H1 (cell line): ENCODE results near the gene RPTOR. TPM values are rescaled to one million over a fixed set of nuclear protein-coding genes. Genes with fewer than 3 reads are reported as not detected.

ENCODE experiments used
- CTCF ChIA-PET: fragments of 300-600 bp; sonication (Branson Sonifier 250); formaldehyde crosslinking; loops from one replicate; lab custom pipeline; 2021; ENCODE audit not compliant: partially characterized antibody; lab: Charles Lee
- POLR2A ChIA-PET: fragments of 300-600 bp; sonication (Branson Sonifier 250); formaldehyde crosslinking; loops from one replicate; lab custom pipeline; 2021; ENCODE audit warnings: inconsistent platforms; ENCODE audit not compliant: partially characterized antibody; lab: Charles Lee
- DNase-seq, 2 experiments: peaks; one replicate each; pipeline versions ENCODE4 v3.0.0 to v3.0.0-alpha.2; 2010 to 2022; ENCODE audit warnings: low spot score in 2 of 2, low read depth in 1 of 2, mixed read lengths in 1 of 2
- FAIRE-seq: peaks from 2 replicates; lab custom pipeline; 2011; peaks lifted over from hg19 to GRCh38; lab: Jason Lieb, UNC
- H2AFZ ChIP-seq: 2 replicates; pipeline ENCODE4 v1.8.1; 2012; ENCODE audit warnings: low read length, inconsistent platforms
- H2AK5ac ChIP-seq: 2 replicates; pipeline ENCODE4 v1.6.1; 2013; ENCODE audit warnings: low read depth, low read length
- H2BK120ac ChIP-seq: replicated peaks from 2 replicates; pipeline ENCODE3; 2013; ENCODE audit warnings: low read depth, low read length, inconsistent platforms
- H2BK12ac ChIP-seq: 2 replicates; pipeline ENCODE4 v1.6.1; 2013; ENCODE audit warnings: low read depth, low read length
- H2BK15ac ChIP-seq: 2 replicates; pipeline ENCODE4 v1.6.1; 2013; ENCODE audit warnings: low read length
- H2BK20ac ChIP-seq: 2 replicates; pipeline ENCODE4 v1.6.1; 2013; ENCODE audit warnings: low read length
- H2BK5ac ChIP-seq: 2 replicates; pipeline ENCODE4 v1.6.1; 2013; ENCODE audit warnings: low read depth, low read length
- H3K14ac ChIP-seq: 2 replicates; pipeline ENCODE4 v1.6.1; 2013; ENCODE audit warnings: inconsistent platforms; ENCODE audit not compliant: insufficient read length
- H3K18ac ChIP-seq: 2 replicates; pipeline ENCODE4 v1.6.1; 2013; ENCODE audit warnings: low read length; ENCODE audit errors: extremely low read depth
- H3K23ac ChIP-seq: 2 replicates; pipeline ENCODE4 v1.6.1; 2013; ENCODE audit warnings: inconsistent platforms; ENCODE audit not compliant: insufficient read length
- H3K23me2 ChIP-seq: 2 replicates; pipeline ENCODE4 v1.6.1; 2013; ENCODE audit warnings: low read depth, low read length
- H3K27ac ChIP-seq: 2 replicates; pipeline ENCODE4 v1.6.1; 2011; ENCODE audit warnings: low read depth, low read length, inconsistent platforms
- H3K27me3 ChIP-seq, 4 experiments: replicated peaks in 1 of 4; 1 replicate in 1 of 4; 2 replicates in 3 of 4; pipeline versions ENCODE4 v1.6.1 to v1.8.1; 2011 to 2013; ENCODE audit warnings: low read length in 3 of 4, mild to moderate bottlenecking in 3 of 4, inconsistent platforms in 2 of 4, mixed read lengths in 2 of 4, moderate library complexity in 1 of 4; ENCODE audit not compliant: control insufficient read depth in 3 of 4, insufficient read depth in 3 of 4; ENCODE audit errors: extremely low read depth in 1 of 4
- H3K36me3 ChIP-seq, 4 experiments: 2 replicates each; pipeline versions ENCODE4 v1.6.1 to v1.8.1; 2011 to 2013; ENCODE audit warnings: mild to moderate bottlenecking in 4 of 4, low read length in 3 of 4, moderate library complexity in 2 of 4, control low read depth in 1 of 4, inconsistent platforms in 1 of 4; ENCODE audit not compliant: insufficient read depth in 4 of 4, control insufficient read depth in 2 of 4
- H3K4ac ChIP-seq: replicated peaks from 2 replicates; pipeline ENCODE3; 2013; ENCODE audit warnings: low read length, low read depth, mixed read lengths, inconsistent platforms; ENCODE audit not compliant: insufficient read length
- H3K4me1 ChIP-seq, 4 experiments: replicated peaks in 1 of 4; 1 replicate in 1 of 4; 2 replicates in 3 of 4; pipeline versions ENCODE4 v1.6.1 to v1.8.1; 2011 to 2013; ENCODE audit warnings: low read length in 3 of 4, inconsistent platforms in 2 of 4, mixed read lengths in 1 of 4; ENCODE audit not compliant: insufficient read depth in 4 of 4, control insufficient read depth in 3 of 4
- H3K4me2 ChIP-seq, 2 experiments: 2 replicates each; pipeline versions ENCODE4 v1.6.1 to v1.8.1; 2011 to 2013; ENCODE audit warnings: low read depth in 2 of 2, low read length in 2 of 2, control low read depth in 1 of 2, inconsistent platforms in 1 of 2, mild to moderate bottlenecking in 1 of 2; ENCODE audit not compliant: insufficient read depth in 1 of 2
- H3K4me3 ChIP-seq, 4 experiments: fragments of 200-600, 300-600 bp in 1 of 4; sonication (generic), shearing (Covaris generic), sonication (Bioruptor Twin) in 1 of 4; 2 replicates each; pipeline versions ENCODE4 v1.5.1 to v1.8.1; 2011 to 2016; ENCODE audit warnings: low read length in 4 of 4, low read depth in 3 of 4, control low read depth in 2 of 4, inconsistent platforms in 2 of 4, mild to moderate bottlenecking in 2 of 4, mixed read lengths in 1 of 4, moderate library complexity in 1 of 4; ENCODE audit not compliant: insufficient read depth in 2 of 4; ENCODE audit errors: extremely low read depth in 1 of 4
- H3K56ac ChIP-seq: replicated peaks from 2 replicates; pipeline ENCODE3; 2013; ENCODE audit warnings: low read depth, mild to moderate bottlenecking, mixed read lengths, low read length, inconsistent platforms; ENCODE audit not compliant: insufficient read length
- H3K79me1 ChIP-seq: 2 replicates; pipeline ENCODE4 v1.6.1; 2013; ENCODE audit warnings: low read depth, low read length, control low read depth
- H3K79me2 ChIP-seq, 2 experiments: 2 replicates each; pipeline versions ENCODE4 v1.6.1 to v1.8.1; 2012 to 2013; ENCODE audit warnings: low read length in 2 of 2, mild to moderate bottlenecking in 2 of 2, inconsistent platforms in 1 of 2; ENCODE audit not compliant: insufficient read depth in 2 of 2, control insufficient read depth in 1 of 2
- H3K9ac ChIP-seq, 4 experiments: replicated peaks in 1 of 4; 1 replicate in 1 of 4; 2 replicates in 3 of 4; pipeline versions ENCODE4 v1.6.1 to v1.8.1; 2011 to 2013; ENCODE audit warnings: low read depth in 3 of 4, low read length in 3 of 4, control low read depth in 2 of 4, mild to moderate bottlenecking in 2 of 4, moderate library complexity in 2 of 4, inconsistent platforms in 1 of 4; ENCODE audit errors: extremely low read depth in 1 of 4
- H3K9me3 ChIP-seq, 2 experiments: 2 replicates each; pipeline versions ENCODE4 v1.6.1 to v1.8.1; 2012 to 2013; ENCODE audit warnings: mild to moderate bottlenecking in 2 of 2, moderate library complexity in 2 of 2, control low read depth in 1 of 2, inconsistent platforms in 1 of 2, low read depth in 1 of 2, low read length in 1 of 2, mixed read lengths in 1 of 2; ENCODE audit not compliant: insufficient read depth in 2 of 2
- H4K20me1 ChIP-seq, 2 experiments: replicated peaks in 1 of 2; 2 replicates each; pipeline versions ENCODE3 to v1.8.1; 2011 to 2013; ENCODE audit warnings: inconsistent platforms in 2 of 2, low read length in 2 of 2, mild to moderate bottlenecking in 1 of 2; ENCODE audit not compliant: insufficient read depth in 2 of 2, control insufficient read depth in 1 of 2
- H4K5ac ChIP-seq: 2 replicates; pipeline ENCODE4 v1.6.1; 2013; ENCODE audit warnings: low read length, low read depth, mixed read lengths, inconsistent platforms; ENCODE audit not compliant: insufficient read length
- H4K8ac ChIP-seq: 2 replicates; pipeline ENCODE4 v1.8.0; 2013; ENCODE audit warnings: mild to moderate bottlenecking, moderate library complexity, low read length, inconsistent platforms; ENCODE audit not compliant: insufficient read depth; ENCODE audit errors: extremely low read depth
- H4K91ac ChIP-seq: replicated peaks from 2 replicates; pipeline ENCODE3; 2013; ENCODE audit warnings: low read length, mixed read lengths, inconsistent platforms; ENCODE audit not compliant: insufficient read length
- CBX8 ChIP-seq: fragments of 300-800, 300-1000 bp; sonication (generic); IDR thresholded peaks from 2 replicates; pipeline ENCODE4 v1.7.1; 2016; ENCODE audit warnings: low read depth, low read length, borderline replicate concordance
- CHD1 ChIP-seq: IDR thresholded peaks from 2 replicates; pipeline ENCODE4 v1.6.1; 2012; ENCODE audit warnings: low read depth, low read length, improper control_type of control experiment
- CHD2 ChIP-seq: IDR thresholded peaks from 2 replicates; pipeline ENCODE4 v1.6.1; 2012; ENCODE audit warnings: low read length, improper control_type of control experiment
- CTBP2 ChIP-seq: IDR thresholded peaks from 2 replicates; pipeline ENCODE4 v1.7.0; 2011; ENCODE audit warnings: borderline replicate concordance, mild to moderate bottlenecking, moderate library complexity, mixed read lengths, low read length; ENCODE audit not compliant: insufficient read depth, insufficient read length
- EZH2 ChIP-seq: fragments of 200-600 bp; sonication (generic); IDR thresholded peaks from 2 replicates; pipeline ENCODE4 v1.7.1; 2012; ENCODE audit warnings: low read depth, mild to moderate bottlenecking, moderate library complexity, low read length, inconsistent platforms; ENCODE audit not compliant: severe bottlenecking
- HDAC2 ChIP-seq, 2 experiments: fragments of 300-600 bp in 1 of 2; sonication (generic) in 1 of 2; IDR thresholded peaks; 2 replicates each; pipeline ENCODE4 v1.6.1; 2011 to 2012; ENCODE audit warnings: low read depth in 2 of 2, low read length in 2 of 2, mild to moderate bottlenecking in 2 of 2, moderate library complexity in 2 of 2, borderline replicate concordance in 1 of 2, inconsistent platforms in 1 of 2
- KDM5A ChIP-seq: fragments of 200-600 bp; IDR thresholded peaks from 2 replicates; pipeline ENCODE4 v1.7.1; 2012; ENCODE audit warnings: mild to moderate bottlenecking, low read length, inconsistent platforms, mixed read lengths
- NANOG ChIP-seq: IDR thresholded peaks from 2 replicates; pipeline ENCODE4 v1.6.1; 2011; ENCODE audit warnings: low read length, low read depth, mild to moderate bottlenecking, inconsistent platforms; ENCODE audit not compliant: insufficient read depth, poor library complexity, severe bottlenecking
- RNF2 ChIP-seq: fragments of 200-900, 300-1000 bp; sonication (generic); IDR thresholded peaks from 2 replicates; pipeline ENCODE4 v1.7.1; 2016; ENCODE audit warnings: borderline replicate concordance, low read depth, mild to moderate bottlenecking, antibody characterized with exemption, low read length; ENCODE audit not compliant: poor library complexity, severe bottlenecking; ENCODE audit errors: missing control alignments
- SIRT6 ChIP-seq: IDR thresholded peaks from one replicate; pipeline ENCODE4 v1.7.1; 2012; ENCODE audit warnings: low read length, inconsistent platforms
- SP2 ChIP-seq: IDR thresholded peaks from 2 replicates; pipeline ENCODE4 v1.6.1; 2012; ENCODE audit warnings: mild to moderate bottlenecking, low read length, inconsistent platforms
- WGBS, 2 experiments: shearing (Covaris generic) in 1 of 2; methylation state at CpG; one replicate each; pipeline versions ENCODE4 v1.1.6 to v1.1.7; 2013 to 2015; ENCODE audit warnings: low lambda C conversion rate in 2 of 2, mixed read lengths in 2 of 2, inconsistent platforms in 1 of 2, low coverage in 1 of 2, missing lambda C conversion rate in 1 of 2; ENCODE audit not compliant: insufficient replicate concordance in 2 of 2, insufficient coverage in 1 of 2, insufficient read length in 1 of 2; ENCODE audit errors: extremely low coverage in 1 of 2, missing lambda C conversion rate in 1 of 2; 5-methylcytosine and 5-hydroxymethylcytosine counted together
- polyA plus RNA-seq, 7 experiments: library from polyadenylated mRNA; depleted of rRNA in 3 of 7; stranded (reverse) in 5 of 7; unstranded in 2 of 7; fragments of >200 nt in 5 of 7; fragments of 200-250 nt in 2 of 7; gene quantifications; 1 replicate in 5 of 7; 2 replicates in 1 of 7; 4 replicates in 1 of 7; pipeline versions ENCODE4 v1.2.1 to v1.2.3, GENCODE V29; 2011 to 2013; ENCODE audit warnings: missing spikeins in 2 of 7, mixed read lengths in 2 of 7
- total RNA-seq: library from RNA; stranded (reverse); fragmentation: NEBNext Ultra II Directional; extraction: Animal tissue kit (Norgen Biotek cat#: 25700); gene quantifications from 2 replicates; pipeline ENCODE4 v1.2.1, GENCODE V29; 2021

RPTOR gene
- total and polyA plus RNA-seq, 2 of the 8 experiments (the other 6 are each of a cell fraction or from before 2014, with no cell fraction given): 6.9 to 28.7 TPM

- no peak overlapping the region for H4K8ac ChIP-seq
- TF ChIP-seq KDM5A (no peak), EZH2 (no peak), NANOG (no peak), SIRT6 (no peak), CBX8 (no peak), CHD1 (no peak), CHD2 (no peak), CTBP2 (no peak), RNF2 (no peak), HDAC2 (IDR thresholded peaks at IDR 0.05; ENCODE audit: borderline replicate concordance in 1 of 2, low read depth in 2 of 2, low read length in 2 of 2) (no peak), SP2 (no peak)
- DNase-seq (no peak), FAIRE-seq (no peak)
- peaks cover 5 to 18% of the 10 kb centered on the region in 2 experiments for H4K20me1 ChIP-seq
- peaks cover 8% of the 10 kb centered on the region for H3K79me1 ChIP-seq
- no peaks in the 10 kb centered on the region for H3K23me2 ChIP-seq
- ChIA-PET POLR2A (interaction anchor here (1.2 kb wide), 1 partner anchor 185 kb away, joined by 3 read pairs; no protein-coding TSS in a partner anchor), CTCF (interaction anchor here (0.8 to 1.1 kb wide), 4 partner anchors 10 to 251 kb away, joined by 3 to 5 read pairs (median 4); no protein-coding TSS in a partner anchor)
- no peak overlapping the region for H3K4ac ChIP-seq
- H2BK15ac ChIP-seq: no peak overlapping the region
- no peak overlapping the region for H2AK5ac ChIP-seq
- no peak overlapping the region for H4K91ac ChIP-seq
- no peak overlapping the region for H3K9ac ChIP-seq
- no peak overlapping the region for H3K23ac ChIP-seq
- H3K36me3 ChIP-seq: no peaks in the 10 kb centered on the region
- no peak overlapping the region for H3K56ac ChIP-seq
- no peak overlapping the region for H2BK20ac ChIP-seq
- no peak overlapping the region for H2BK5ac ChIP-seq
- no peak overlapping the region for H2BK12ac ChIP-seq
- H4K5ac ChIP-seq: no peak overlapping the region
- peaks cover 3 to 10% (median 5%) of the 10 kb centered on the region in 4 experiments; a peak in 6 of 7 replicates for H3K4me1 ChIP-seq
- no peak overlapping the region for H3K4me3 ChIP-seq
- H3K18ac ChIP-seq: no peak overlapping the region
- H3K27me3 ChIP-seq: no peaks in the 10 kb centered on the region
- no peak overlapping the region for H3K4me2 ChIP-seq
- no peak overlapping the region for H2BK120ac ChIP-seq
- no peak overlapping the region for H3K27ac ChIP-seq
- whole genome bisulfite sequencing, 2 experiments: 89% methylated on average over 6 of the region's 6 CpGs; no CpG with 5 or more reads in 1 of the 2 experiments
- H2AFZ ChIP-seq: no peak overlapping the region
- H3K14ac ChIP-seq: no peak overlapping the region
- no peaks in the 10 kb centered on the region for H3K9me3 ChIP-seq
- peaks cover 0 to 38% of the 10 kb centered on the region in 2 experiments; a peak in 3 of 4 replicates for H3K79me2 ChIP-seq
Observed at GRCh38 chr17:80647746-80648145, 103.1 kb downstream of the RPTOR start.
